Suprapubic skin (tissue), 3 donors: Measurements from ENCODE around the gene MESP1.

Experiments
- POLR2A ChIP-seq, 2 donors: fragments of 450-650 bp; IDR thresholded peaks; one replicate each; pipeline ENCODE4 v1.6.1; 2017; ENCODE audit warnings: antibody characterized with exemption in 2 of 2, mild to moderate bottlenecking in 2 of 2, moderate library complexity in 2 of 2
- TF ChIP-seq, protein P1 (sequence below), 2 donors: fragments of 200-600 bp in 1 of 2; fragments of 450-650 bp in 1 of 2; sonication (generic) in 1 of 2; IDR thresholded peaks; one replicate each; pipeline ENCODE4 v1.5.1; 2016 to 2019; ENCODE audit warnings: antibody characterized with exemption in 2 of 2, mild to moderate bottlenecking in 1 of 2, moderate library complexity in 1 of 2

DNA sequence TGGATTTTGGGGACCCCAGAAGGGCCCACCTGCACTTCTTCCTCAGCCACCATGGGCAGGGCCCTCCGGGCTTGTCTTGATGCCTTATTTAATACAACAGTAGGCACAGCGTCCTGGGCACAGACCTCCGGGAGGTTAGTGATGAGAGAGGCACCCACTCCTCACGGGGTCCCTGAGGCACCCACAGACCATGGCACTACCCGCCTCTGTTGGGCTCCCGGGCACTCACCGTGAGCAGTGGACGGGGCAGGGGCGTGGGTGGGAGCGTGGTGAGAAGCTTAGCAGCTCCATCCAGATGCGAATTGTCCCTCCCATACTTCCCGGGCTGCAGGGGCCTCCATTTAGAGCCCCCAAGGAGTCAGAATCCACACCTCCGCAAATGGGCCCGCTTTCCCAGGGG lies 24.8 kb upstream of the MESP1 start:
- TF ChIP-seq POLR2A (IDR thresholded peaks at IDR 0.05), result no peak
- TF ChIP-seq, protein P1, sequence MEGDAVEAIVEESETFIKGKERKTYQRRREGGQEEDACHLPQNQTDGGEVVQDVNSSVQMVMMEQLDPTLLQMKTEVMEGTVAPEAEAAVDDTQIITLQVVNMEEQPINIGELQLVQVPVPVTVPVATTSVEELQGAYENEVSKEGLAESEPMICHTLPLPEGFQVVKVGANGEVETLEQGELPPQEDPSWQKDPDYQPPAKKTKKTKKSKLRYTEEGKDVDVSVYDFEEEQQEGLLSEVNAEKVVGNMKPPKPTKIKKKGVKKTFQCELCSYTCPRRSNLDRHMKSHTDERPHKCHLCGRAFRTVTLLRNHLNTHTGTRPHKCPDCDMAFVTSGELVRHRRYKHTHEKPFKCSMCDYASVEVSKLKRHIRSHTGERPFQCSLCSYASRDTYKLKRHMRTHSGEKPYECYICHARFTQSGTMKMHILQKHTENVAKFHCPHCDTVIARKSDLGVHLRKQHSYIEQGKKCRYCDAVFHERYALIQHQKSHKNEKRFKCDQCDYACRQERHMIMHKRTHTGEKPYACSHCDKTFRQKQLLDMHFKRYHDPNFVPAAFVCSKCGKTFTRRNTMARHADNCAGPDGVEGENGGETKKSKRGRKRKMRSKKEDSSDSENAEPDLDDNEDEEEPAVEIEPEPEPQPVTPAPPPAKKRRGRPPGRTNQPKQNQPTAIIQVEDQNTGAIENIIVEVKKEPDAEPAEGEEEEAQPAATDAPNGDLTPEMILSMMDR (IDR thresholded peaks at IDR 0.05), result no peak
